ENCODE measurements around the gene PLEKHH1.
"Not testable (repeated sequence)": the region's sequence is repeated elsewhere in the genome, so short reads cannot be mapped to it uniquely, and the experiment has no call there.

Gene PLEKHH1

DNA sequence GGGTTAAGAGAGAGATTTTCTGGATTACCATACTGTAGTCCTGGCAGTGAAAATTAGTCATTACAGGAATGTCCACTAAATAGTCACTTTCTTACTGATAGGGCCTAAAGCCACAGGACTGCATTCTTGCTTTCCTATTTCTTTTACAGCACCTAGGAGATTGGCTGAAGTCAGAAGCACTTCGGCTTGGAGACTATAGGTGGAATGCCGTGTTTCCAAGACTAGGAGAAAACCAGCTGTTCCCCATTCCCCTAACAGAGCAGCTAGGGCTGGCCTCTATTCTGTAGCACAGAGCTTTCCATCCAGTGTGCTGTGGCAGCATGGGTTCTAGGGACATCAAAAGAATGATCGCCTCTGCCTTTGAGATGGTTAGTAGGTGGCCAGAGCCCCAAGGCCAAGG lies 51.9 kb downstream of the PLEKHH1 start:
- no peak for DNase-seq

DNA sequence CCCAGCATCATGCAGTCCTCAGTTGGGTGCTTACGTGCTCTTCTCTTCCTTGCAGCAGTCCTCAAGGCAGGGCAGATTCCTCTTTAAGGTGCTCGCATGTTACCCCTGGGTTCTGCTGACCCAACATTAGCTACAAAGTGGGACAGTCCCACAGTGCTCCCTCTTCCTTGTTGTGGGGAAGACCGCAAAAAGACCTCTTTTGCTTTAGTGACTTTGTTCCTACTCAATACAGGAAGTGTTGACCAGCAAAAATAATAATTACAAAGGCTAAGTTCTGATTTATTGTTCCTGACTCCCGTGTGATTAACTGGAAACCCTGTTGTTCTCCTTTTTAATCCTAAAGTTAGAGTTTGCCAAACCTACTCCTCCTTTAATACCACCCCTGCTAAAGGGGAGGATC lies 53.3 kb downstream of the PLEKHH1 start:
- DNase-seq, result no peak

DNA sequence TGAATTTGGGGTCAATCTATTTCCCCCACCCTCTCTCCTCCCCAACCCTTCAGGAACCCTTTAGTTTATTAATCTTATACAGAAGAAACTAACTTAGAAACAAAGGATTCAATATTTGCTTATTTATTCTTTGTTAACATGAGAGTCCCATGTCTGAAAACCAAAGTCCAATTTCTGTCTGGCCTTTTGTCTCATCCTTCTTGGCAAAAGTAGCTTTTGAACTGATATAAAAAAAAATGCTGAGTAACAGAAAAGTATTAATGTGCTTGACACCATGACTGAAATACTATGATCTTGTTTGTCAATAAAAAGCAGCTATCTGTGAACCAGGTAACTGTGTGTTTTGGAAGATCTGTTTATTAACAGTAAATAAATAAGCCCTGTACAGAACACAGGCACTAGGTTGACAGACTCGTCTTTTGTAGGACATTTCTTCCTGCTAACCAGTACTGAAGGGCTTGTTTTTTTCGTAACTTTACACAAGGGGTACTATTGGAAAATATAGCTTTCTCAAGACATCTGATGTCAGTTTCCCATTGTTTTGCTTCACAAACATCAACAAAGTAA lies 56.2 kb downstream of the PLEKHH1 start:
- no peak for DNase-seq

DNA sequence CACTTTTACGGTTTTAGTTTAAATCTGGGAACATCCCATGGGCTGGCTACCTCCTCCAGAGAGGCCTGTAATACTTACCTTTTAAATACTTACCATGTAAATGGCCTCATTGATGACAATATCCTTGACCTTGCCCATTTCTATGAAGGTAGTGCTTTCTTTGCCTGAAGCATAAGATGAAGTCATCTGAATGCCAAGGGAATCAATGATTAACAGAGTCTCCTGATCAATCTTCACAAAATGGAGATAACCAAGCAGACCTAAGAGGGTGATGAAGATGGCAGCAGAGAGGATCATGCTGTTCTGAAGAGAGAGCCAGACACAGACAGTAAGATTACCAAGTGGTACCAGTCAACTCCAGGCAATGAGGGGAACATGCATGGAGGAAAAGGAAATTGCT lies 60.6 kb downstream of the PLEKHH1 start:
- not testable (repeated sequence) for DNase-seq

- DNase-seq, result no peak
Observed at GRCh38 chr14:67595392-67595791, 62.3 kb downstream of the PLEKHH1 start.

DNA sequence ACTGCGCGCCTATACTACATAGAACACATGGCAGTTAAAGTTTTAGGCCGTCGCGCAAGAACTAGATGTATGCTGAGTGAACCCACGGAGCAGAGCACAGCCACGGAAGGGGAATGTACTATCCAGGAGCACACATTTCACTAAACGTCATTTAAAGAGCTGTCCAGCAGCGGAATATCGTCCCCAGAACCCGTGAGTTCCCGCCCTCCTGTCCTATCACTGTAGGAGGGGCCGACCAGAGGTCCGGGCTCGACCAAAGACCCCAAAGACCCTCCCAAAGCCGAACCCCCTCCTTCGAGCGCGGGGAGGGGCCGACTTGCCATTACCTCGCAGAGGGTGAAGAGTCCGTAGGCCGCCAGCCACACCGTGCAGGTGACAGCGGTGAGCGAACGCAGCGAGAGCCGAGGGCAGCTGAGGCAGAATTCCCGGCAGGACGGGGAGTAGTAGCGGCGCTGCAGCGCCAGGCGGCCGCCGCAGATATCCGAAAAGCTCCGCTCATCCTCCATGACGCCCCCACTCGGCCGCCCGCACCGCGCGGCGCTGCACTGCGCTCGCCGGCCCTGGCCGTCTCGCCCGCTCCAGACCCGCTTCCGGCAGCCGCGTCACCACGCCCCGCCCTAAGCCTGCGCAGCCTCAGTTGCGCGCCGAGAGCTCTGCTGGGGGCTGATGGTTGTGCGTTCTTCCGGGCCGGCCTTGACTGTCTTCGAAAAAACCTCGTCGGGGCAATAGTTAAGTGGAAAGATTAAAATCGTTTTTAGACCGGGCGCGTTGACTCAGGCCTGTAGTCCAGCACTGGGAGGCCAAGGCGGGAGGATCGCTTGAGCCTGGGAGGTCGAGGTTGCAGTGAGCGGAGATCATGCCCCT lies 66.8 kb downstream of the PLEKHH1 start, which contains the start of gene PIGH:
PIGH (minus strand) TSS at position 571 of the 864 bp plus-strand sequence; CDS start at position 506, 65 bp downstream.
- DNase-seq, result peak; percentile 78

- DNase-seq, result not testable (repeated sequence)
Observed at GRCh38 chr14:67600562-67600974, 67.5 kb downstream of the PLEKHH1 start.

- DNase-seq, result no peak
Observed at GRCh38 chr14:67602076-67602475, 69.0 kb downstream of the PLEKHH1 start.

DNA sequence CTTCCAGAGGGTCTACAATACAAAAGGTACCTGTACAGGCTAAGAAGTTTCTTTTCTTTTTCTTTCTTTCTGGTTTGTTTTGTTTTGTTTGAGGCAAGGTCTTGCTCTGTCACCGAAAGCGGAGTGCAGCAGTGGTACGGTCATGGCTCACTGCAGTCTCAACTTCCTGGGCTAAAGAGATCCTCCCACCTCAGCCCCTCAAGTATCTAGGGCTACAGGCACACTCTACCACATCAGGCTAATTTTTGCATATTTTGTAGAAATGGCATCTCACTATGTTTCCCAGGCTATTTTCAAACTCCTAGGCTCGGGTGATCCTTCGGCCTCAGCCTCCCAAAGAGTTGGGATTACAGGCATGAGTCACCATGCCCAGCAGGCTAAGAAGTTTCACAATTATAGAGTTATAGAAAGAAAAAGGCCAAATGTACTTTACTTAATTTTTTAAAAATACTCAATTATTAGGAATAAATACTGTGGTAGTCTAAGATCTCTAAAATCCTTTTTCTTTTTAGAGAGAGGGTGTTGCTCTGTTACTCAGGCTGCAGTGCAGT lies 70.0 kb downstream of the PLEKHH1 start:
- DNase-seq, result no peak

GRCh38 chr14:67607646-67608045 lies 74.6 kb downstream of the PLEKHH1 start:
- DNase-seq, result no peak

DNA sequence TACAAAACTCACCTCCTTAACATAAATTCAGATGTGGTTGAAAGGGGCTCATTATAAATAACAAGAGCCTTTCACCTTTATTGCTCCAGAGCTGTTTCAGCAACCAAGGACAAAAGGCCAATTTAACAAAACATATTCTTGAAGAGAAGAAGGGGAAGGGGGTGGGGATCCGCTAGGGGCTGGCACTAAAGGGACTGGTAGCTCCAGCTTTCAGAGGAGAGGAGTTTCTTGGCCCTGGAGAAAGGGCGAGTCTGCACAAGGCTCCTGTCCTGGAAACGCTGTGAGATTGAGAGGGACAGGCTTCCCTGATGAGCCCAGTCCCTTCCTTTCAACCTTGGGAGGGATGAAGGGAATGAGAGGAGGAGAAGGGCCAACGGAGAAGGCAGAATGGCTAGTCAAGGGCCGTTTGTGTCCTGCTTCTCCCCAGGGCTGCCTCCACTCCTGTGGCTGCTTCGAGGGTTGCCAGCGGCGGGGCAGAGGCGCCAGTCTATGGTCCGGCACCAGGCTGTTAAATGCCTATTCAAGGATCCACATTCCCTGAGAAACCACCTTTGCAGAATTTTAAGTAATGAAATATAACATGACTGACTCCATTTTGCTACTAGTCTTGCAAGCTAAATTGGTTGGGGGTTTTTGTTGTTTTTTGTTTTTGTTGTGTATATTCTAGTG lies 76.7 kb downstream of the PLEKHH1 start:
- no peak for DNase-seq

DNA sequence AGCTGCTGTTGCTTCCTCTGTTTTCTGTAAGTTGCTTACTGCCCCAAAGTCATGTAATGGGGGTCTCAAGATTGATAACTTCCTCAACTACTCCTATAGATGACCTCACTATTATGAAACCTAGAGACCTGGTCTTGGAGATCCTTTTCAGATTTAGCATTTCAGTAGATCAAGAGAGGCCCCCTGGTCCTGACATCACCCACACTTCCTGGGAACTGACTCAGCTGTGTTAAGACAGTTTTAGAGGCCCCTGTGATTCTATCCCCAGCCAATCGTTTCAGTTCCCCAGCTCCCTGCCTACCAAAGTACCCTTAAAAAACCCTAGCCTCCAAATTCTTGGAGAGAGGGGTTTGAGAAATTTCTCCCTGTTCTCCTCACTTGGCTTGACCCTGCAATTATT lies 77.4 kb downstream of the PLEKHH1 start:
- DNase-seq, result no peak

GRCh38 chr14:67618617-67619063 lies 85.5 kb downstream of the PLEKHH1 start:
- DNase-seq, result peak; percentile 30

GRCh38 chr14:67619446-67620216 lies 86.5 kb downstream of the PLEKHH1 start, which contains the start of gene ARG2:
TSS of gene ARG2 (plus strand) at chr14:67619920. CDS start at chr14:67619978, 58 bp downstream.
- DNase-seq, result peak; percentile 96

DNA sequence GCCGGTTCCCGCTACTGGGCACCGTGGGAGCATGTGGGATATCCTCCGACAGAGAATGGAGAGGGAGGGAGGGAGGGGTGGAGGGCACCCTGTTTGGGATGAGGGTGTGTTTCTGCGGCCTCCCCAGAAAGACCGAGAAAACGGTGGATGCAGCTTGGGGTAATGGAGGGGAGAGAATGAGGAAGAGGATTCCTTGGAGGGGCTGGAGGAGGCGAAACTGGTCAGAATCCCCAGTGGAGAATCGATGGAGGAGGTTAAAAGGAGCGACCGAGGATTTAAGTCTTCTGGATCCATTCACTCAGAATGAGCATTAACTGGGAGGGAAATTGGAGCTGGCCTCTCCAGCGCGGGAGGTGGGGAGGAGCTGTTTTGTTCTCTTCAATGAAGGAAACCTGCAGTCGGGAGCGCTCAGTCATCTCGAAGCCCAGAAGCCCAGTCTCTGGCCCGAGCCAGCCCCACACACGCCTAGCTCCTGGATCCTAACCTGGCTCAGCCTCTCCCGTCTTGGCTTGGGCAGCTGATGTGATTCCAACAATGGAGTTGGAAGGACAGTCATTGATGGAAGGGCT lies 87.2 kb downstream of the PLEKHH1 start:
- peak; percentile 20 for DNase-seq

DNA sequence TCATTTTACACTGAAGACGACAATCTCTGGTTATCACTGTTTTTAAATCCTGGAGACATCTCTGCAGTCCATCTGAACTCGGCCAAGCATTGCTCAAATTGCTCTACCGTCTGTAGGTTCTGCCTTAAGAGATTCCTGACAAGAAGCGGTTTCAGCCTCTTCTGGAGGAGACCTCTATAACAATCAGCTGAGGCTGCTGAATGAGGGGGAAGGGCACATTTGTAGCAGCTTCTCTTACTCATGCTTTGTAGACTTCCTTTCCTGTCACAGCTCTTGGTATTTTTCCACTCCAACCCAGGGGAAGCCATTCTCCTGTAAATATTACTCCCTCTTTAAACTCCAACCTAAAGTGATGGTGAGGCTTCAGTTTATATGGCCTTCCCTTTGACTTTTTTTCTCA lies 89.6 kb downstream of the PLEKHH1 start:
- peak; percentile 35 for DNase-seq

- peak; percentile 12 for DNase-seq
Observed at GRCh38 chr14:67623114-67623513, 90.0 kb downstream of the PLEKHH1 start.

GRCh38 chr14:67626131-67626530 lies 93.0 kb downstream of the PLEKHH1 start:
- DNase-seq, result not testable (repeated sequence)

DNA sequence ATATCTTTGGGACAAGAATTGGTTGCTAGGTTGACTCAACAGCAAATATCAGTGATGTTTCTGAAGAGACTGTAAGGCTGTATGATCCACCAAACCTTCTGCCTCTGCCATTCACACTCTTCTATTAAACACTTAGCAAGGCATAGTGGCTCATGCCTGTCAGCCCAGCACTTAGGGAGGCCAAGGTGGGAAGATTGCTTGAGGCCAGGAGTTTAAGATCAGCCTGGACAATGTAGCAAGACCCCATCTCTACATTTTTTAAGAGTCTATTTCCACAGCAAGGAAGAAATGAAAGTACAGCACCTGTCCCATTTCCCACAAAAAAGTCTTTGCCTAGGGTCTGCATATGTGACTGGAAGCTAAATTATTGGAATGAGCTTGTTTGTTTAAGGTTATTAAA lies 94.4 kb downstream of the PLEKHH1 start:
- no peak for DNase-seq

- DNase-seq, result no peak
Observed at GRCh38 chr14:67630186-67630585, 97.1 kb downstream of the PLEKHH1 start.

DNA sequence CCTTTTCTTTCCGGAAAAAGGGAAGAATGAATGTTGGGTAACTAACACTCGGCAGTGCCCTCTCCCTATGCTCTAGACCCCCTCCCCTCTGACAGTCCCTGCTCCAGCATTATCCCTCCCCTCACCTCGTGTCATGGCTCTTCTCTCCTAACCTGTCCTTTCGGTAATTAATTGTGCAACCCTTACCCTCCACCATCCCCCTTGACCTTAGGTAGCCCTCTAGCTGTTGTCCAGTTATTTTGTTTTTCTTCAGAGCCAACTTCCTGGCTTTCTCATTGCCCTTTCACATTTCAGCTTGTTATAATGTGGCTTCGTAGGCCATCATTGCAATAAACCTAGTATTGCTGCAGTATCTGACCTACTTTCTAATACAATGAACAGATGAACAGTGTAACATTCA lies 97.8 kb downstream of the PLEKHH1 start:
- DNase-seq, result no peak
